ENCODE data around the gene OR2K2.

DNA sequence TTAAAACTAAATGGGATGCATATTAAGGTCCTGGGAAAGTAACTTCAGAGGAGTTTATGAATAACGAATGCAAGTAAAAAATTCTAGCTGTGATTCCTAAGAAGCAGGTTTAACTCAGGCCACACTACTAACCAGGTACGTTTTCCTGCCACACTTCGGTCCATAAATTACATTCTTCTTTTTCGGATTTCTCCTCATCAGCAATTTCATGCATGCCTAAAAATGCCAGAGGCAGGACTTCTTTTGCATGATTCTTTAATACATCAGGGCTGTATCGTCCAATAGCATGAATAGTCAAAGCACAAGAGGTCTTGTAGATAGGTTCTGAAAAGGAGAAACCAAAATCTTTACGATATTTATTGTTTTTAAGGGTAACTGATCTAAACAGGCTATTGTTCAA is 42.3 kb upstream of the OR2K2 start:
- TF ChIP-seq, protein P1, sequence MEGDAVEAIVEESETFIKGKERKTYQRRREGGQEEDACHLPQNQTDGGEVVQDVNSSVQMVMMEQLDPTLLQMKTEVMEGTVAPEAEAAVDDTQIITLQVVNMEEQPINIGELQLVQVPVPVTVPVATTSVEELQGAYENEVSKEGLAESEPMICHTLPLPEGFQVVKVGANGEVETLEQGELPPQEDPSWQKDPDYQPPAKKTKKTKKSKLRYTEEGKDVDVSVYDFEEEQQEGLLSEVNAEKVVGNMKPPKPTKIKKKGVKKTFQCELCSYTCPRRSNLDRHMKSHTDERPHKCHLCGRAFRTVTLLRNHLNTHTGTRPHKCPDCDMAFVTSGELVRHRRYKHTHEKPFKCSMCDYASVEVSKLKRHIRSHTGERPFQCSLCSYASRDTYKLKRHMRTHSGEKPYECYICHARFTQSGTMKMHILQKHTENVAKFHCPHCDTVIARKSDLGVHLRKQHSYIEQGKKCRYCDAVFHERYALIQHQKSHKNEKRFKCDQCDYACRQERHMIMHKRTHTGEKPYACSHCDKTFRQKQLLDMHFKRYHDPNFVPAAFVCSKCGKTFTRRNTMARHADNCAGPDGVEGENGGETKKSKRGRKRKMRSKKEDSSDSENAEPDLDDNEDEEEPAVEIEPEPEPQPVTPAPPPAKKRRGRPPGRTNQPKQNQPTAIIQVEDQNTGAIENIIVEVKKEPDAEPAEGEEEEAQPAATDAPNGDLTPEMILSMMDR (IDR thresholded peaks at IDR 0.05): no peak
- no peak for TF ChIP-seq POLR2AphosphoS5 (IDR thresholded peaks at IDR 0.05)
